OCI-LY3 (cell line): Measurements from ENCODE around the gene CACNG7.
"Not testable (repeated sequence)": the region's sequence is repeated elsewhere in the genome, so short reads cannot be mapped to it uniquely, and the experiment has no call there.

ENCODE experiments used
- H2AFZ ChIP-seq: fragments of 200-600, 300-600 bp; shearing (Covaris generic); 2 replicates; pipeline ENCODE4 v1.6.0; 2014; ENCODE audit warnings: antibody characterized with exemption, low read depth, low read length
- H3K27ac ChIP-seq: fragments of 200-600, 300-600 bp; sonication (generic); 2 replicates; pipeline ENCODE4 v1.5.1; 2014; ENCODE audit warnings: mild to moderate bottlenecking, low read length, moderate library complexity, mixed read lengths
- H3K27me3 ChIP-seq: fragments of 200-600, 300-600 bp; sonication (generic); 2 replicates; pipeline ENCODE4 v1.6.1; 2014; ENCODE audit warnings: low read depth, low read length, mixed read lengths
- H3K36me3 ChIP-seq: fragments of 200-600, 300-600 bp; sonication (generic); replicated peaks from 2 replicates; pipeline ENCODE3; 2014; ENCODE audit warnings: low read depth, low read length, mixed read lengths
- H3K4me1 ChIP-seq: fragments of 300-600, 200-600 bp; sonication (generic); 2 replicates; pipeline ENCODE4 v1.6.1; 2014; ENCODE audit warnings: low read length, mixed read lengths
- H3K4me2 ChIP-seq: fragments of 200-600, 300-600 bp; sonication (generic); 2 replicates; pipeline ENCODE4 v1.6.1; 2014; ENCODE audit warnings: low read length, mixed read lengths
- H3K4me3 ChIP-seq: fragments of 300-600, 200-600 bp; sonication (generic); 2 replicates; pipeline ENCODE4 v1.5.1; 2014; ENCODE audit warnings: antibody characterized with exemption, mild to moderate bottlenecking, low read length, moderate library complexity
- H3K79me2 ChIP-seq: fragments of 300-600, 200-600 bp; shearing (Covaris generic); 2 replicates; pipeline ENCODE4 v1.6.1; 2014; ENCODE audit warnings: mild to moderate bottlenecking, low read length, mixed read lengths
- H3K9ac ChIP-seq: fragments of 300-600, 200-600 bp; shearing (Covaris generic); 2 replicates; pipeline ENCODE4 v1.6.0; 2014; ENCODE audit warnings: mild to moderate bottlenecking, low read length, moderate library complexity
- H3K9me3 ChIP-seq: fragments of 200-600, 300-600 bp; shearing (Covaris generic); 2 replicates; pipeline ENCODE4 v1.6.1; 2014; ENCODE audit warnings: low read length, mixed read lengths; ENCODE audit not compliant: insufficient read depth
- H4K20me1 ChIP-seq: fragments of 200-600, 300-600 bp; sonication (generic); 2 replicates; pipeline ENCODE4 v1.6.1; 2016; ENCODE audit warnings: low read length, mixed read lengths; ENCODE audit not compliant: insufficient read depth
- CTCF ChIP-seq: fragments of 200-600, 300-600 bp; sonication (generic); IDR thresholded peaks from 2 replicates; pipeline ENCODE4 v1.5.1; 2014; ENCODE audit warnings: antibody characterized with exemption, low read length, low read depth
- EZH2phosphoT487 ChIP-seq: fragments of 200-600 bp; shearing (Covaris generic); IDR thresholded peaks from 2 replicates; pipeline ENCODE4 v1.6.1; 2018; ENCODE audit warnings: antibody characterized with exemption, mixed run types, low read depth

Gene CACNG7

GRCh38 chr19:53868892-53869804 lies 39.9 kb upstream of the CACNG7 start:
- H3K9me3 ChIP-seq, result no peaks in the 10 kb centered on the region
- no peaks in the 10 kb centered on the region for H3K27me3 ChIP-seq
- H2AFZ ChIP-seq, result no peak overlapping the region
- no peak overlapping the region for H3K9ac ChIP-seq
- no peak overlapping the region for H3K27ac ChIP-seq
- no peaks in the 10 kb centered on the region for H4K20me1 ChIP-seq
- H3K36me3 ChIP-seq, result no peaks in the 10 kb centered on the region
- no peak overlapping the region for H3K4me2 ChIP-seq
- H3K4me1 ChIP-seq, result no peaks in the 10 kb centered on the region
- H3K4me3 ChIP-seq, result no peak overlapping the region
- TF ChIP-seq EZH2phosphoT487 (no peak), CTCF (no peak)
- no peaks in the 10 kb centered on the region for H3K79me2 ChIP-seq

- H3K9me3 ChIP-seq, H2AFZ ChIP-seq, H3K4me2 ChIP-seq, H3K4me1 ChIP-seq, H3K27me3 ChIP-seq, H3K36me3 ChIP-seq, H4K20me1 ChIP-seq, H3K27ac ChIP-seq, H3K4me3 ChIP-seq, H3K79me2 ChIP-seq, H3K9ac ChIP-seq: not testable (repeated sequence)
These were observed 39.1 kb upstream of the CACNG7 start for GRCh38 chr19:53869805-53870484.

GRCh38 chr19:53870485-53870844 lies 38.6 kb upstream of the CACNG7 start:
- TF ChIP-seq CTCF (no peak), EZH2phosphoT487 (no peak)

GRCh38 chr19:53871454-53871853 lies 37.6 kb upstream of the CACNG7 start:
- H3K27me3 ChIP-seq, result no peaks in the 10 kb centered on the region
- H3K9me3 ChIP-seq, result no peaks in the 10 kb centered on the region
- no peaks in the 10 kb centered on the region for H3K79me2 ChIP-seq
- H2AFZ ChIP-seq, result no peak overlapping the region
- no peaks in the 10 kb centered on the region for H4K20me1 ChIP-seq
- TF ChIP-seq CTCF (no peak), EZH2phosphoT487 (no peak)
- H3K36me3 ChIP-seq, result no peaks in the 10 kb centered on the region
- no peak overlapping the region for H3K4me3 ChIP-seq
- H3K9ac ChIP-seq, result no peak overlapping the region
- no peak overlapping the region for H3K4me2 ChIP-seq
- no peak overlapping the region for H3K27ac ChIP-seq
- H3K4me1 ChIP-seq, result no peaks in the 10 kb centered on the region

More at GRCh38 chr19:53870485-53870844, 38.6 kb upstream of the CACNG7 start:
- Histone ChIP-seq H2AFZ (no peak overlapping the region), H3K9ac (no peak overlapping the region), H3K27ac (no peak overlapping the region), H3K4me2 (no peak overlapping the region), H3K36me3 (no peaks in the 10 kb centered on the region), H3K27me3 (no peaks in the 10 kb centered on the region), H3K4me1 (no peaks in the 10 kb centered on the region), H3K79me2 (no peaks in the 10 kb centered on the region), H4K20me1 (no peaks in the 10 kb centered on the region), H3K9me3 (no peaks in the 10 kb centered on the region), H3K4me3 (no peak overlapping the region)
